Measurements from ENCODE around the gene SPC25. TPM values are rescaled to one million over a fixed set of nuclear protein-coding genes. Genes with fewer than 3 reads are reported as not detected.

SPC25 gene
- total and polyA plus RNA-seq, 4 donors = 0.58 to 8.2 (median 2.1) TPM; not detected in 1

- Histone ChIP-seq H3K27ac (ENCODE audit: low read depth in 1 of 2, low read length in 2 of 2) (no peak within 1 kb of the TSS), H3K4me3 (ENCODE audit: low read depth in 1 of 3, low read length in 3 of 3) (no peak within 1 kb of the TSS), H3K4me1 (ENCODE audit: control insufficient read depth in 4 of 4, insufficient read depth in 4 of 4, low read length in 3 of 4) (no peaks in the 10 kb centered on the region), H3K27me3 (ENCODE audit: control insufficient read depth in 4 of 4, insufficient read depth in 4 of 4, low read length in 3 of 4) (peaks cover 0 to 2% (median 0%) of the 10 kb centered on the region in 4 donors), H3K9me3 (ENCODE audit: control insufficient read depth in 4 of 4, low read length in 3 of 4) (no peaks in the 10 kb centered on the region), H3K36me3 (ENCODE audit: control insufficient read depth in 4 of 4, insufficient read depth in 3 of 4, low read depth in 1 of 4, low read length in 3 of 4) (no peaks in the 10 kb centered on the region), H3K9ac (ENCODE audit: low read depth in 1 of 2, low read length in 2 of 2) (no peak within 1 kb of the TSS)
- TF ChIP-seq SP1 (IDR thresholded peaks at IDR 0.05) = no peak
- no peak for TF ChIP-seq GABPA (IDR thresholded peaks at IDR 0.05 in 1 of 2, conservative IDR thresholded peaks at IDR 0.05 in 1 of 2)
- no peak for TF ChIP-seq ATF3 (IDR thresholded peaks at IDR 0.05)
- TF ChIP-seq ZBTB33 (IDR thresholded peaks at IDR 0.05) = no peak
- TF ChIP-seq TAF1 (conservative IDR thresholded peaks at IDR 0.05) = no peak
- TF ChIP-seq HNF4G (IDR thresholded peaks at IDR 0.05) = no peak
- TF ChIP-seq JUND (IDR thresholded peaks at IDR 0.05) = no peak
- TF ChIP-seq RXRA (IDR thresholded peaks at IDR 0.05) = no peak
- no peak for TF ChIP-seq EGR1 (IDR thresholded peaks at IDR 0.05; ENCODE audit: low read depth in 2 of 2)
- TF ChIP-seq NR2F2 (IDR thresholded peaks at IDR 0.05) = no peak
- TF ChIP-seq FOXA1 (IDR thresholded peaks at IDR 0.05) = no peak
- TF ChIP-seq REST (IDR thresholded peaks at IDR 0.05) = no peak
- TF ChIP-seq HNF4A (conservative IDR thresholded peaks at IDR 0.05) = no peak
- no peak for TF ChIP-seq FOXA2 (IDR thresholded peaks at IDR 0.05)
- TF ChIP-seq YY1 (IDR thresholded peaks at IDR 0.05) = no peak
- TF ChIP-seq RAD21 (IDR thresholded peaks at IDR 0.05) = no peak
- TF ChIP-seq MAX (IDR thresholded peaks at IDR 0.05) = no peak
- no peak for TF ChIP-seq CTCF (IDR thresholded peaks at IDR 0.05; ENCODE audit: low read depth, low read length, missing input control)
- no peak for DNase-seq (ENCODE audit: low spot score)
- 84% methylated on average over 5 of the region's 5 CpGs for WGBS
Observed at GRCh38 chr2:168901003-168901402, 10.8 kb upstream of the SPC25 start, which contains the start of gene G6PC2. G6PC2 (plus strand) TSS chr2:168901291; CDS start chr2:168901332, 41 bp downstream.
